MCF 10A (cell line): ENCODE data around the gene FAM120C. TPM values are rescaled to one million over a fixed set of nuclear protein-coding genes. Genes with fewer than 3 reads are reported as not detected.

Experiments used
- total RNA-seq: library from RNA; stranded (reverse); gene quantifications from 2 replicates; pipeline ENCODE4 v1.2.3, GENCODE V29; 2022

Gene FAM120C
- total RNA-seq, 1 experiment from 2014 or later: 11.3 TPM

Other genes with a start within 250 kb of the FAM120C start
- 22.5 and 34.1 TPM in 2 replicates for gene PHF8, start 138.8 kb downstream of the FAM120C start, total RNA-seq
- gene WNK3, start 174.8 kb upstream of the FAM120C start, total RNA-seq: not detected in 2 replicates